ENCODE data around the gene CHMP5.
A peak's percentile ranks its signal among the peaks of the same experiment; 100 is the strongest.

GRCh38 chr9:33225319-33226147 lies 39.3 kb upstream of the CHMP5 start:
- TF ChIP-seq TAF1 (IDR thresholded peaks at IDR 0.05; ENCODE audit: low read depth) (no peak), SMC3 (conservative IDR thresholded peaks at IDR 0.05; ENCODE audit: poor library complexity) (peak; percentile 91)
- TF ChIP-seq, protein P1, sequence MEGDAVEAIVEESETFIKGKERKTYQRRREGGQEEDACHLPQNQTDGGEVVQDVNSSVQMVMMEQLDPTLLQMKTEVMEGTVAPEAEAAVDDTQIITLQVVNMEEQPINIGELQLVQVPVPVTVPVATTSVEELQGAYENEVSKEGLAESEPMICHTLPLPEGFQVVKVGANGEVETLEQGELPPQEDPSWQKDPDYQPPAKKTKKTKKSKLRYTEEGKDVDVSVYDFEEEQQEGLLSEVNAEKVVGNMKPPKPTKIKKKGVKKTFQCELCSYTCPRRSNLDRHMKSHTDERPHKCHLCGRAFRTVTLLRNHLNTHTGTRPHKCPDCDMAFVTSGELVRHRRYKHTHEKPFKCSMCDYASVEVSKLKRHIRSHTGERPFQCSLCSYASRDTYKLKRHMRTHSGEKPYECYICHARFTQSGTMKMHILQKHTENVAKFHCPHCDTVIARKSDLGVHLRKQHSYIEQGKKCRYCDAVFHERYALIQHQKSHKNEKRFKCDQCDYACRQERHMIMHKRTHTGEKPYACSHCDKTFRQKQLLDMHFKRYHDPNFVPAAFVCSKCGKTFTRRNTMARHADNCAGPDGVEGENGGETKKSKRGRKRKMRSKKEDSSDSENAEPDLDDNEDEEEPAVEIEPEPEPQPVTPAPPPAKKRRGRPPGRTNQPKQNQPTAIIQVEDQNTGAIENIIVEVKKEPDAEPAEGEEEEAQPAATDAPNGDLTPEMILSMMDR (IDR thresholded peaks at IDR 0.05; ENCODE audit: poor library complexity, severe bottlenecking), result peak; percentile 85
